GM18508 (cell line): ENCODE data around the gene FCGR2B.
"Not testable (repeated sequence)": the region's sequence is repeated elsewhere in the genome, so short reads cannot be mapped to it uniquely, and the experiment has no call there.

Source experiments
- ATAC-seq: cut with Tn5 transposase; IDR thresholded peaks from one replicate; pipeline ENCODE4 v1.9.1; 2021; ENCODE audit warnings: moderate number of reproducible peaks; ENCODE audit not compliant: insufficient read depth, unreplicated experiment

The FCGR2B gene

GRCh38 chr1:161698302-161698701, 35.4 kb downstream of the FCGR2B start:
- ATAC-seq = not testable (repeated sequence)

GRCh38 chr1:161702250-161702649, 39.3 kb downstream of the FCGR2B start:
- ATAC-seq = no peak

- ATAC-seq = no peak
Measured at GRCh38 chr1:161705537-161705936, 42.6 kb downstream of the FCGR2B start.

- ATAC-seq = no peak
Measured at GRCh38 chr1:161706113-161706481, 43.2 kb downstream of the FCGR2B start.

GRCh38 chr1:161706482-161707347, 43.8 kb downstream of the FCGR2B start, which contains the start of gene FCRLA:
TSS of gene FCRLA (plus strand) at chr1:161707229. CDS start at chr1:161707265, 36 bp downstream.
- ATAC-seq = peak; percentile 50

- ATAC-seq = no peak
Measured at GRCh38 chr1:161707503-161707902, 44.6 kb downstream of the FCGR2B start.

- ATAC-seq = no peak
Measured at GRCh38 chr1:161709373-161709772, 46.4 kb downstream of the FCGR2B start.

GRCh38 chr1:161710560-161710959, 47.6 kb downstream of the FCGR2B start:
- no peak for ATAC-seq

- ATAC-seq = no peak
Measured at GRCh38 chr1:161718559-161719324, 55.8 kb downstream of the FCGR2B start.

GRCh38 chr1:161719325-161719611, 56.3 kb downstream of the FCGR2B start:
- ATAC-seq = no peak

GRCh38 chr1:161720422-161720821, 57.5 kb downstream of the FCGR2B start:
- no peak for ATAC-seq

GRCh38 chr1:161720956-161721737, 58.2 kb downstream of the FCGR2B start, which contains the start of gene FCRLB:
TSS of gene FCRLB (plus strand) at chr1:161721544. CDS start at chr1:161722673, 1,129 bp downstream.
- ATAC-seq = no peak

GRCh38 chr1:161721738-161722343, 58.9 kb downstream of the FCGR2B start:
- no peak for ATAC-seq

- no peak for ATAC-seq
Measured at GRCh38 chr1:161722406-161722805, 59.5 kb downstream of the FCGR2B start.

- ATAC-seq = no peak
Measured at GRCh38 chr1:161723459-161724141, 60.7 kb downstream of the FCGR2B start.

- ATAC-seq = not testable (repeated sequence)
Measured at GRCh38 chr1:161725258-161725907, 62.4 kb downstream of the FCGR2B start.

GRCh38 chr1:161725908-161726472, 63.0 kb downstream of the FCGR2B start:
- no peak for ATAC-seq

GRCh38 chr1:161726473-161727255, 63.7 kb downstream of the FCGR2B start:
- ATAC-seq = no peak
